ENCODE data around the gene ZC3H7B. TPM values are rescaled to one million over a fixed set of nuclear protein-coding genes. Genes with fewer than 3 reads are reported as not detected.

Gene ZC3H7B
- total RNA-seq, 1 experiment from 2014 or later, result 53.4 TPM

DNA sequence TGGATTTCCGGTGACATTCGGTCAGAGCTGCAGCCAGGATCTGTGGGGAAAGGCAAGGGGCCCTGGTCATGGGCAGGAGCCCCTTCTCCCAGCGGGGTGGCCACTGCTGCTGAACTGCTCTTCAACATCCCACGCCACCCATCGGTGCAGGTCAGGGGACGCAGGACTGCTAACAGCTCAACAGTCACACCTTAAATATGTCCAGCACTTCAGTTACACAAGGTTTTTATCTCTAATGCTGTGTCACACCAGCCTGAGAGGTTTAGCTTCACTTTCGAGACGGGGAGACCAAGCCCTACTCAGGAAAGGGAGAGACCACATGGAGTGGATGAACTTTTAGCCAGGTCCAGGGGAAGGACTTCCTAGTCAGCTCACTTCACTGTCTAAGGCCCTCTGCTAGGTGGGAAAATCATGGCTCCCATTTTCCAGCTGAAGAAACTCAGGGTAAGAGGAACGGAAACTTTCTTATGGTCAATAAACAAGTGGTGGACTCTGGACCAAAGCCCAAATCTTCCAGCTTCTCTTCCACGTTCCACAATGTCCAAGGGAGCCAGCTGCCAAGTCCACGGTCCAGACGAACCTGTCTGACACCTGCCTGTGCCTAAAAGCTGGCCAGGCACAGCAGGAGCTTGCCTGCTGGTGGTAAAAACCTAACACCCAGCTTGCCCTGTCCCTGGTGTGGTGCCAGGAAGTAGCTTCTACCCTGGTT lies 39.6 kb upstream of the ZC3H7B start:
- Mint-ChIP-seq H3K27me3 (ENCODE audit: insufficient read depth, unreplicated experiment) (no peaks in the 10 kb centered on the region), H3K4me3 (ENCODE audit: unreplicated experiment) (no peak overlapping the region), H3K9me3 (ENCODE audit: unreplicated experiment) (no peaks in the 10 kb centered on the region), H3K4me1 (ENCODE audit: insufficient read depth, unreplicated experiment) (peaks cover 7% of the 10 kb centered on the region), H3K27ac (ENCODE audit: low read depth, unreplicated experiment) (no peak overlapping the region), H3K36me3 (ENCODE audit: insufficient read depth, unreplicated experiment) (peaks cover 83% of the 10 kb centered on the region)
- BruUV-seq (replicated peaks), result no TSS peak
- ChIA-PET POLR2A (interaction anchor here (0.5 to 1.9 kb wide), 4 partner anchors 11 to 25 kb away, joined by 3 to 5 read pairs (median 4); no protein-coding TSS in a partner anchor), CTCF (interaction anchor here (0.7 to 0.9 kb wide), 2 partner anchors 15 to 290 kb away, joined by 3 read pairs; no protein-coding TSS in a partner anchor)
- DNase-seq (ENCODE audit: unreplicated experiment), result no peak
- TF ChIP-seq, protein P1, sequence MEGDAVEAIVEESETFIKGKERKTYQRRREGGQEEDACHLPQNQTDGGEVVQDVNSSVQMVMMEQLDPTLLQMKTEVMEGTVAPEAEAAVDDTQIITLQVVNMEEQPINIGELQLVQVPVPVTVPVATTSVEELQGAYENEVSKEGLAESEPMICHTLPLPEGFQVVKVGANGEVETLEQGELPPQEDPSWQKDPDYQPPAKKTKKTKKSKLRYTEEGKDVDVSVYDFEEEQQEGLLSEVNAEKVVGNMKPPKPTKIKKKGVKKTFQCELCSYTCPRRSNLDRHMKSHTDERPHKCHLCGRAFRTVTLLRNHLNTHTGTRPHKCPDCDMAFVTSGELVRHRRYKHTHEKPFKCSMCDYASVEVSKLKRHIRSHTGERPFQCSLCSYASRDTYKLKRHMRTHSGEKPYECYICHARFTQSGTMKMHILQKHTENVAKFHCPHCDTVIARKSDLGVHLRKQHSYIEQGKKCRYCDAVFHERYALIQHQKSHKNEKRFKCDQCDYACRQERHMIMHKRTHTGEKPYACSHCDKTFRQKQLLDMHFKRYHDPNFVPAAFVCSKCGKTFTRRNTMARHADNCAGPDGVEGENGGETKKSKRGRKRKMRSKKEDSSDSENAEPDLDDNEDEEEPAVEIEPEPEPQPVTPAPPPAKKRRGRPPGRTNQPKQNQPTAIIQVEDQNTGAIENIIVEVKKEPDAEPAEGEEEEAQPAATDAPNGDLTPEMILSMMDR (IDR thresholded peaks at IDR 0.05; ENCODE audit: unreplicated experiment), result no peak
- intact Hi-C loops (cut with micrococcal nuclease), result no loop called here

DNA sequence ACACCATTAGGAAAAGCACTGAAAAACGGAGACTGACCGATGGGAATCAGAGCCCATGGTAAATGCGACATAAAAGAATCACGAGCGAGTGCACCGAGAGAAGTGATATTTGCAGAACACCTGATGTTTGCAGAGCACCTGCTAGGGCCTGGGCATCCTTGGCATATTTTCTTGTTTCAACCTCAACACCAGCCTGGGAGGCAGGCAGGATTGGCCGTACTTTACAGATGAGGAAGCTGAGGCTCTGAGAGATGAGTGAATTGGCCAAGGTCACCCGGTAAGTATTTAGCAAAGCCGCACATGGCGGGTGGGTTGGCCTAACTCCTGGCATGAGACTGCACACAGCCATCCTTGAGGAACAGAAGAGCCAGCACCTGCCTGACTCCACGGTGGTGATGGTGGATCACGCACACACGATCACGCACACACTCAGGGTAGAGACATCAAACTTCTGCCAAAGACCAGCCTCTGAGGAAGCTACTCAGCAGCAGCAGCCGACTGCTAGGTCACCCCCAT lies 39.0 kb upstream of the ZC3H7B start:
- Mint-ChIP-seq H3K36me3 (ENCODE audit: insufficient read depth, unreplicated experiment) (peaks cover 83% of the 10 kb centered on the region), H3K4me3 (ENCODE audit: unreplicated experiment) (no peak overlapping the region), H3K27me3 (ENCODE audit: insufficient read depth, unreplicated experiment) (no peaks in the 10 kb centered on the region), H3K4me1 (ENCODE audit: insufficient read depth, unreplicated experiment) (peaks cover under 1% of the 10 kb centered on the region), H3K9me3 (ENCODE audit: unreplicated experiment) (no peaks in the 10 kb centered on the region), H3K27ac (ENCODE audit: low read depth, unreplicated experiment) (no peak overlapping the region)
- no peak for DNase-seq (ENCODE audit: unreplicated experiment)
- BruUV-seq (replicated peaks), result no TSS peak
- intact Hi-C loops (cut with micrococcal nuclease), result no loop called here
- TF ChIP-seq, protein P1 (IDR thresholded peaks at IDR 0.05; ENCODE audit: unreplicated experiment), result no peak
- POLR2A ChIA-PET, result interaction anchor here (1.2 to 1.9 kb wide), 2 partner anchors 12 to 18 kb away, joined by 4 to 5 read pairs; no protein-coding TSS in a partner anchor
- CTCF ChIA-PET, result interaction anchor here (0.7 to 0.9 kb wide), 2 partner anchors 14 to 291 kb away, joined by 3 read pairs; no protein-coding TSS in a partner anchor

GRCh38 chr22:41263704-41264103 lies 37.6 kb upstream of the ZC3H7B start:
- no peaks in the 10 kb centered on the region for H3K9me3 Mint-ChIP-seq (ENCODE audit: unreplicated experiment)
- intact Hi-C loops (cut with micrococcal nuclease), result no loop called here
- no peaks in the 10 kb centered on the region for H3K27me3 Mint-ChIP-seq (ENCODE audit: insufficient read depth, unreplicated experiment)
- DNase-seq (ENCODE audit: unreplicated experiment), result no peak
- no peaks in the 10 kb centered on the region for H3K4me1 Mint-ChIP-seq (ENCODE audit: insufficient read depth, unreplicated experiment)
- H3K27ac Mint-ChIP-seq (ENCODE audit: low read depth, unreplicated experiment), result no peak overlapping the region
- CTCF ChIA-PET, result interaction anchor here (0.7 kb wide), 1 partner anchor 34 kb away, joined by 4 read pairs; no protein-coding TSS in a partner anchor
- H3K36me3 Mint-ChIP-seq (ENCODE audit: insufficient read depth, unreplicated experiment), result peaks cover 79% of the 10 kb centered on the region
- H3K4me3 Mint-ChIP-seq (ENCODE audit: unreplicated experiment), result no peak overlapping the region
- BruUV-seq (replicated peaks), result no TSS peak
- POLR2A ChIA-PET, result no interaction called here
- TF ChIP-seq, protein P1 (IDR thresholded peaks at IDR 0.05; ENCODE audit: unreplicated experiment), result no peak

DNA sequence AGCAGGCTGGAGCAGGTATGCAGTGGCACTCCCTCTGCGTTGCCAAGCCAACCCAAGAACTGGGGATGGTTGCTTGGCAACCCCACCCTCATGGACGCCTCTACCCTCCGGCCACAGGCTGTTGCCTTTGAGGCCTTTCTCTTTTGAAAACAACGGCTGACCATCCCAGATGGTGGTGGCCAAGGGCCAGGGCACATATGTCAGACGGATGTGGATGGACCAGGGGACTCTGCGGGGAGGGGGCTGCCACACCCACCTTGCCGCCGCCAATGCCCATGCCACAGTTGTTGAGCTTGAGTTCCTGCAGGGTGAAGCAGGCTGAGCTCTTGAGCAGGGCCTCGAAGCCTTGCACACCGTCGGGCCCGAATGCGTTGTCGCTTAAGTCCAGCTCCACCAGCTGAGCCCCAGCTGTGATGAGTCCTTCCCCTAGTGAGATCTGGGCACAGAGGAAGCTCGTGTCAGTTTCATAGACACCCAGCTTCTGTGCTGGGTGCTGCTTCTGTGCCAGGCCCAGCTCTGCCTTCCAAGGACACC lies 36.9 kb upstream of the ZC3H7B start:
- ChIA-PET POLR2A (interaction anchor here (0.9 kb wide), 1 partner anchor 8 kb away, joined by 3 read pairs; no protein-coding TSS in a partner anchor), CTCF (interaction anchor here (0.6 to 0.7 kb wide), 2 partner anchors 11 to 894 kb away, joined by 3 read pairs; no protein-coding TSS in a partner anchor)
- H3K27ac Mint-ChIP-seq (ENCODE audit: low read depth, unreplicated experiment), result no peak overlapping the region
- TF ChIP-seq, protein P1 (IDR thresholded peaks at IDR 0.05; ENCODE audit: unreplicated experiment), result no peak
- peaks cover 82% of the 10 kb centered on the region for H3K36me3 Mint-ChIP-seq (ENCODE audit: insufficient read depth, unreplicated experiment)
- intact Hi-C loops (cut with micrococcal nuclease), result no loop called here
- H3K4me3 Mint-ChIP-seq (ENCODE audit: unreplicated experiment), result no peak overlapping the region
- H3K4me1 Mint-ChIP-seq (ENCODE audit: insufficient read depth, unreplicated experiment), result no peaks in the 10 kb centered on the region
- H3K9me3 Mint-ChIP-seq (ENCODE audit: unreplicated experiment), result no peaks in the 10 kb centered on the region
- no TSS peak for BruUV-seq (replicated peaks)
- no peak for DNase-seq (ENCODE audit: unreplicated experiment)
- H3K27me3 Mint-ChIP-seq (ENCODE audit: insufficient read depth, unreplicated experiment), result no peaks in the 10 kb centered on the region

All from MCF 10A (cell line).